GM21367 (cell line): ENCODE results near the gene RSAD1.

Experiments used
- ATAC-seq: cut with Tn5 transposase; IDR thresholded peaks from one replicate; pipeline ENCODE4 v1.9.1; 2021; ENCODE audit not compliant: unreplicated experiment

The RSAD1 gene

GRCh38 chr17:50488880-50489279 lies 10.2 kb downstream of the RSAD1 start:
- no peak for ATAC-seq

- ATAC-seq: no peak
These were observed 12.8 kb downstream of the RSAD1 start for GRCh38 chr17:50491505-50491904.

- no peak for ATAC-seq
These were observed 13.6 kb downstream of the RSAD1 start for GRCh38 chr17:50492214-50492613.

GRCh38 chr17:50493744-50494143 lies 15.1 kb downstream of the RSAD1 start:
- ATAC-seq: no peak

GRCh38 chr17:50495217-50495823 lies 16.7 kb downstream of the RSAD1 start:
- ATAC-seq: no peak

GRCh38 chr17:50495918-50496317 lies 17.3 kb downstream of the RSAD1 start:
- no peak for ATAC-seq

- ATAC-seq: no peak
These were observed 19.6 kb downstream of the RSAD1 start for GRCh38 chr17:50498021-50498874.

- no peak for ATAC-seq
These were observed 20.6 kb downstream of the RSAD1 start for GRCh38 chr17:50499270-50499669.

- ATAC-seq: no peak
These were observed 21.1 kb downstream of the RSAD1 start for GRCh38 chr17:50499721-50500120.

- ATAC-seq: no peak
These were observed 22.4 kb downstream of the RSAD1 start for GRCh38 chr17:50501054-50501453.

- no peak for ATAC-seq
These were observed 23.8 kb downstream of the RSAD1 start for GRCh38 chr17:50502301-50502990.

- ATAC-seq: no peak
These were observed 27.0 kb downstream of the RSAD1 start for GRCh38 chr17:50505591-50506130.

GRCh38 chr17:50506298-50506697 lies 27.6 kb downstream of the RSAD1 start:
- ATAC-seq: no peak

- peak; percentile 40 for ATAC-seq
These were observed 29.4 kb downstream of the RSAD1 start, which contains the start of gene MYCBPAP for GRCh38 chr17:50507871-50508572. Gene MYCBPAP (plus strand): TSS chr17:50508439. CDS start chr17:50508675, 236 bp downstream.

GRCh38 chr17:50508573-50509460 lies 30.2 kb downstream of the RSAD1 start:
- ATAC-seq: no peak

GRCh38 chr17:50511058-50511457 lies 32.4 kb downstream of the RSAD1 start:
- no peak for ATAC-seq

- ATAC-seq: no peak
These were observed 34.8 kb downstream of the RSAD1 start for GRCh38 chr17:50513495-50513894.

GRCh38 chr17:50514388-50514787 lies 35.7 kb downstream of the RSAD1 start:
- no peak for ATAC-seq

- no peak for ATAC-seq
These were observed 36.5 kb downstream of the RSAD1 start for GRCh38 chr17:50514936-50515702.
